ENCODE results near the gene FAM20B.

DNA sequence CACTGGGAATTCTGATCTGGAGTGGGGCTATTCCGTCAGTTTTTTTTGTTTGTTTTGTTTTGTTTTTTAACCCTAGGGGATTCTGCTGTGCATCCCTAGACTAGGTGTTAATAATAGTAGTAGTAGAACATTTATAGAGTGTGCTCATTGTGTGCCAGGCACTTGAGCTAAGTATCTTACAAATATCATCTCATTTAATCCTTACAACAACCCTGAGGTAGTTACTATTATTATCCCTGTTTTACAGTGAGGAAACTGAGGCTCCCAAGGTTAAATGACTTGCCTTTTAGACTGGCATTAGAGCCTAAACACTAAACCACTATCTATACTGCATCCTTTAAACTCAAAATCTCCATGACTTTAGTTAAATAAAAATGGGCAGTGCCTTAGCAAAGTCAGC is 78.3 kb downstream of the FAM20B start:
- TF ChIP-seq, protein P1, sequence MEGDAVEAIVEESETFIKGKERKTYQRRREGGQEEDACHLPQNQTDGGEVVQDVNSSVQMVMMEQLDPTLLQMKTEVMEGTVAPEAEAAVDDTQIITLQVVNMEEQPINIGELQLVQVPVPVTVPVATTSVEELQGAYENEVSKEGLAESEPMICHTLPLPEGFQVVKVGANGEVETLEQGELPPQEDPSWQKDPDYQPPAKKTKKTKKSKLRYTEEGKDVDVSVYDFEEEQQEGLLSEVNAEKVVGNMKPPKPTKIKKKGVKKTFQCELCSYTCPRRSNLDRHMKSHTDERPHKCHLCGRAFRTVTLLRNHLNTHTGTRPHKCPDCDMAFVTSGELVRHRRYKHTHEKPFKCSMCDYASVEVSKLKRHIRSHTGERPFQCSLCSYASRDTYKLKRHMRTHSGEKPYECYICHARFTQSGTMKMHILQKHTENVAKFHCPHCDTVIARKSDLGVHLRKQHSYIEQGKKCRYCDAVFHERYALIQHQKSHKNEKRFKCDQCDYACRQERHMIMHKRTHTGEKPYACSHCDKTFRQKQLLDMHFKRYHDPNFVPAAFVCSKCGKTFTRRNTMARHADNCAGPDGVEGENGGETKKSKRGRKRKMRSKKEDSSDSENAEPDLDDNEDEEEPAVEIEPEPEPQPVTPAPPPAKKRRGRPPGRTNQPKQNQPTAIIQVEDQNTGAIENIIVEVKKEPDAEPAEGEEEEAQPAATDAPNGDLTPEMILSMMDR (IDR thresholded peaks at IDR 0.05) = no peak
- TF ChIP-seq EP300 (IDR thresholded peaks at IDR 0.05) = no peak
